HT1080 (cell line): ENCODE results near the gene GABRD. TPM values are rescaled to one million over a fixed set of nuclear protein-coding genes. Genes with fewer than 3 reads are reported as not detected.

Source experiments
- DNase-seq: peaks from one replicate; pipeline ENCODE4 v3.0.0-alpha.2; 2015; ENCODE audit warnings: low read depth
- total RNA-seq: library from RNA; depleted of rRNA; stranded (reverse); fragments of >200 nt; shearing (Covaris generic); gene quantifications from 2 replicates; pipeline ENCODE4 v1.2.3, GENCODE V29; 2014

GABRD gene
- total RNA-seq, 1 experiment from 2014 or later, result not detected

DNA sequence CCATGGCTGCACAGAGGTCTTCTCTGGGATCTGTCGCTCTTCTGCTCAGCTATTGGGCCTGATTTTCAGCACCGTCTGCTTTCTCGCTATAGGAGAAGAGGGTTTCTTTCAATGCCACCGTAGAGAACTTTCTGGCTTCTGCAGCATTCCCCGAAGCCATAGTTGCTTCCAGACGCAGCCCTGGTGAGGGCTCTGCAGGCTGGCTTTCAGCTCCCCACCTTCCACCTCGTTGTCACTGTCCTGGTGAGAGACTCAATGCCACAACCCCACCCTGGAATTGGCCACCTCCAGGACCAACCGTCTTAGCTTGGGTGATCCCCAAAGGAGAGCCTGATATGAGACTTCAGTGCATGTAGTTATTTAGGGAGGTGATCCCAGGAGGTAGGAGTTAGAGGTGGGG lies 19.1 kb downstream of the GABRD start:
- no peak for DNase-seq

DNA sequence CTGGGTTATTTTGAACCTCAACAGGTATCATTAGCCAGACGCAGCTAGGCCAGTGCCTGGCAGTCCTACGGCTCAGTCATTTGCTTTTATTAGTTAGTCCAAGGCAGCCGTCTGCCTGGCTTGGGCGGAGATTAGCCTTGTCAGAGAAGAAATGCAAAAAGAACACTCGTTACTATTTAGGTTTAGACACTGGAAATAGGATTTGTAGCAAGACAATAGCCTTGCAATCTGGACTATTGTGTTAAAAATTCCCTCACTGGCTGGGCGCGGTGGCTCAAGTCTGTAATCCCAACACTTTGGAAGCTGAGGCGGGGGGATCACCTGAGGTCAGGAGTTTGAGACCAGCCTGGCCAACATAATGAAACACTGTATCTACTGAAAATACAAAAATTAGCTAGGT lies 20.1 kb downstream of the GABRD start:
- no peak for DNase-seq

DNA sequence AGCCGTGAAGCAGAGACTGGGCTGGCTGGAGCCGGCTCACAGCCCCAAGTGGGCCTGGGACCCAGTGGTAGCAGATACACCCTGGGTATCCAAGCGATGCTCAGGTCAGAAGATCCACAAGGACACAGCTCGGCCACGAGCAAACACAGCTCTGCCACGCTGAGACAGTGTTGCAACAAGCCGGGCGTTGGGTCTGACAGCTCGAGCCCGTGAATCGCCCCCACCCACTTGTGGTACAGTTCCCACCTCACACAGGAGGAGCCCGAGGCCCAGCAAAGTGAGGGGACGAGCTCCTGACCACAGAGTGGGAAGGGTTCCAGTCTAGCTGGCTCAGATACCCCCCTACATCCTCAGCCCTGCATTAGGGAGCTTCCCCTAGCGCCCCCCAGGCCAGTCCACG lies 22.2 kb downstream of the GABRD start:
- no peak for DNase-seq

- DNase-seq, result no peak
Observed at GRCh38 chr1:2041887-2042286, 22.7 kb downstream of the GABRD start.

DNA sequence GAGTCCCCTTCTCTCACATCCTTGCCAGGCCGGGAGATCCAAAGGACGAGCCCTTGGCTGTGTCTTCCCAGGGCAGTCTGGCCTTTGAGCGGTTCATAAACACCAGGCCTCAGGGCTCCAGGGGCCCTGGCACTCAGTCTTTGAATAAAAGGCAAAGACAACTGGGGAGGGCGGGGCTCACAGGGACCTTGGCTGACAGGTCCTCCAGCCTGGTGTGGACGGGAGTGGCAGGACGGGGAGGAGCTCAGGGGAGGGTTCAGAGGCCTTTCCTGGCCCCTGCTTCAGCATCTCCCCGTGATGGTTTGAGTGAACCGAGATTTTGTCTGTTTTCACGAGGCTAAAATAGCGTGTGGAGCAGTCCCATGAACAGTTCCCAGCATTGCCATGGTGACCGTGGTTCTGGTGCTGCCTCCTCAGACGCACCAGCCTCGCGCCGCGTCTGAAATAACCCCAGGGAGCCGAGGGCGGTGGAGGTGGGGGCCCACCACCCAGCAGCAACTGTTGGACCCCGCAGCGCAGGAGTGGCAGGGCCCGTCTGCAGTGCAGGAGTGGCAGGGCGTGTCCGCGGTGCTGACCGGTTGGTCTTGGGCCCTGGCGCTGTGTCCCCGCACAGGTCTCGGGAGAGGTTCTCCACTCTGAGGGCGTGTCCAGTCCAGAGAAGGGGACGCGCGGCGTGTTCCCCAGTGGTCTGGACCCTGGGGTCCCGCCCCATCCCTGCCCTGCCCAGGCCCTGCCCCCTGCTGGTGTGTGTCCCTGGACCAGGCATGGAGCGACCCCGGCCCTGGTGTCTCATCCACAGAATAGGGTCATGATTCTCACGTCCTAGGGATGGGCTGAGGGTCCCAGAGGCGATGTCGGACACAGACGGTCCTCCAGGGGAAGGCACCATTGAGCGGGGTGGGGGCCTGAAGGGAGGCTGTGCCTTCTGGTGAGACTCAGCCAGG lies 24.0 kb downstream of the GABRD start:
- DNase-seq, result no peak

DNA sequence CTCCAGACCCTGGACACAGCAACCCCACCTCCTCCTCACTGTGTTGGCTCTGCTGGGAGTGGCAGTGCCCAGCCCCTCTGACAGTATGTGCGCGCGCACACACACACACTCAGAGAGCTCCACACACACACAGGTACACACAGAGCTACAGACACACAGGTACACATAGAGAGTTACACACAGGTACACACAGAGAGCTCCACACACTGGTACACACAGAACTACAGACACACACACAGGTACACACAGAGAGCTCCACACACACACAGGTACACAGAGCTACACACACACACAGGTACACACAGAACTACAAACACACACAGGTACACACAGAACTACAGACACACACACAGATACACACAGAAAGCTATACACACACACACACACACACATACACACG lies 24.7 kb downstream of the GABRD start:
- no peak for DNase-seq

DNA sequence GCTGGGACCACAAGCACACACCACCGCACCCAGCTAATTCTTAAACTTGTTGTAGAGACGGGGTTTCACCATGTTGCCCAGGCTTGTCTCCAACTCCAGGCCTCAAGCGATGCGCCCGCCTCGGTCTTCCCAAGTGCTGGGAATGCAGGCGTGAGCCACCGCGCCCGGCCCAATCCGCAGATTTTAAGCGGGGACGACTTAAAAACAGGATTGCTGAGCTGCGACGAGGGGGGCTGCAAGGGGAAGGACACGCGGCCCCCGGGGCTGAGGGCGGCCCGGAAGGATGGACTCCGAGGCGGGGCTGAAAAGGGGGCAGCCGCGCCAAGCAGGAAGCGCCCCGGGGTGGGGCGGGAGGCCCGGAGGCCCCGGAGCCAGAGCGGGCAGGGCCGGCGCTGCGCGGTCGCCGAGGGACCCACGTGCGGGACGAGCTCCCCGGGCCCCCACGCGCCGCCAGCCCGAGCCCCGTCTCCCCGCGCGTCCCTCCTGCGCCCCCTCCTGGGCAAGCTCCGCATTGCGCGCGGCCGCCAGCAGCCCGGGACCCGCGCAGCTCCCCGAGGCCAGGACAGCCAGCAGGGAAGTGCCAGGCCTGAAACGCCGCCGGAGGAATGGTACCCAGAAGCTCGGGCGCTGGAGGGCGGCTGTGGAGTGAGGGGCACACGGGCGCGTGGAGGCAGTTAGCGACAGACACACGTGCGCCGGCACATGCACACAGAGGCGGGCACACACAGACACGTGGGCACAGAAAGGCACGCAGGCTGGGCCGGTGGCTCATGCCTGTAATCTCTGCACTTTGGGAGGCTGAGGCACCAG lies 25.6 kb downstream of the GABRD start:
- peak; percentile 34 for DNase-seq

- no peak for DNase-seq
Observed at GRCh38 chr1:2045468-2046173, 26.5 kb downstream of the GABRD start.

DNA sequence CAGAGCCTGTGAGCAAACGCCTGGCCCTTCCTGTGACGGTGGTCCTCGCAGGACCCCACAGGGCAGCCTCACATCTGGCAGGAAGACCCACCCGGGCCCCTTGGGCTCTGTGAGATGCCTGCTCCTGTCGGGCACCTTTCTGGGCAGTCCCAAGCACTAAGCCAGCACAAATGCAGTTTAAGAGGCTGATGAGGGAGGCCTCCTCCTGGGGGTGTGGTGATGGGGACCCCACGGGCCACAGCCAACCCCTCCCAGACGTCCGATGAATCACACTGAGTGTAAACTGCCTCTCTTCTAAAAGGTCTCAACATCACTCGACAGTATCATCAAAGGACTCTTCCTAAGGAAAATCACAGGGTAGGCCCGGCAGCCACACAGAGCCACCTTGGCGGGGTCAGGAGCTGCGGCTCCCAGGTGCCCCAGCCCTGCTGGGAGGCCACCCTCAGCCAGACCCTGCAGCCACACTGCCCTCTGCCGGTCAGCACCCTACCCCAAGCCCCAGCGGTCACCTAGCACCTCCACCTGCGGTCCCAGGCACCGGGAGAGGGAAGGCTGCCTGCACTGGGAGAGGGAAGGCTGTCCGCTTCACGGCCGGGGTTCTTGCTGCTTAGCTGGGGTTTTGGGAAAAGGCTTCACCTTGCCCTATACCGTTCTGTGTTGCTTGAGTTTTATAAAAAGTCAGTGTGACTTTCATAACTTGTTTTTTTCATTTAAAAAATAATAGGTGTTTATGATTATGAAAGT lies 27.2 kb downstream of the GABRD start:
- peak; percentile 23 for DNase-seq

DNA sequence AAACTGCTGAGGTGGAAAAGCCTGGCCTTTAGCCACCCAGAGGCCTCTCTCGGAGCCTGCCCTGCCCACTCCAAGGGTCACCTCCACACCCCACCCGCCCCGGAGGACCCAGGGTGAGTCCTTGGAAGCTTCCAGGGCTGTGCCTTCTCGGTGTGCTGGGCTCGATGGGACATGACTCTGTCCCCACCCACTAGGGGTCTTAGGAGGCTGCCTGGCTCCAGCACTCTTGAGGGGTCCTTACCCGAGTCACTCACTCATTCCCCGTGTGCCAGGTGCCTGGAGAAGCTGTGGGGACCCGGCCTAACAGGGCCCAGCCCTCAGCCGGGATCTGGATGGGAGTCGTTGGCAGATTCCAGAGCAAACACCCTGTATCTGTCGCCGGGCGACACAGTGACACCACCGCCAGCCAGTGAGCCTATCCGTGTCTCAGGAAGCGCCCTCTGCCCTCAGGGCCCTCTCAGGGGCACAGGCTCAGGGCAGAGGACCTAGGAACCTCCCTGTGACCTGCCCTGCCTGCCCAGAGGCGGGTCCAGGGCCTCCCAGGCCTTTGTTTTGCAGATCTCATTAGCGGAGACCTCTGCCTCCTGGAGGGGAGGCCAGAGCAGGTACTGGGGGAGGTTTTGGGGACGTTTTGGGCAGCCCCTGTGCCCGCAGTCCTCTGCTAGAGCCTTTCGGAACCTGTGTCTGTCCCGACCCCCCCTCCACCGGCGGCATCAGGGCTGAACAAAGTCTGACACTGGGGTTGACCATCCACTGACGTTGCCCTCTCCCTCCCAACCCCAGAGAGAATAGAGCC lies 28.0 kb downstream of the GABRD start:
- no peak for DNase-seq

GRCh38 chr1:2047749-2048729 lies 28.9 kb downstream of the GABRD start:
- no peak for DNase-seq

GRCh38 chr1:2049225-2049717 lies 30.1 kb downstream of the GABRD start:
- DNase-seq, result no peak

GRCh38 chr1:2049718-2050431 lies 30.7 kb downstream of the GABRD start, which contains the start of gene PRKCZ:
Gene PRKCZ, plus strand, starts transcription at chr1:2050411. Its CDS starts 220 bp downstream, at chr1:2050631.
- no peak for DNase-seq

DNA sequence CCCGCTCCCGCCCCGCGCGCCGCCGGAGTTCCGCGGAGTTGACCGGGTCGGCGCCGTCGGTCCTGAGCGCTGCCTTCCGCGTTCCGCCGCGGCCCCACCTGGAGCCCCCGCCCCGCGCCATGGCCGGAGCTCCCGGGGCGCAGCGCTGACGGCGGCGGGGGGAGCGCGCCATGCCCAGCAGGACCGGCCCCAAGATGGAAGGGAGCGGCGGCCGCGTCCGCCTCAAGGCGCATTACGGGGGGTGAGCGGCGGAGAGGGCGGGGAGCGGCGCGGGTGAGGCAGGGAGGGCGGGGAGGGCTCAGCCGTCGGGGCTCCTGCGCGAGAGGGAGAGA lies 31.3 kb downstream of the GABRD start:
- DNase-seq, result no peak

DNA sequence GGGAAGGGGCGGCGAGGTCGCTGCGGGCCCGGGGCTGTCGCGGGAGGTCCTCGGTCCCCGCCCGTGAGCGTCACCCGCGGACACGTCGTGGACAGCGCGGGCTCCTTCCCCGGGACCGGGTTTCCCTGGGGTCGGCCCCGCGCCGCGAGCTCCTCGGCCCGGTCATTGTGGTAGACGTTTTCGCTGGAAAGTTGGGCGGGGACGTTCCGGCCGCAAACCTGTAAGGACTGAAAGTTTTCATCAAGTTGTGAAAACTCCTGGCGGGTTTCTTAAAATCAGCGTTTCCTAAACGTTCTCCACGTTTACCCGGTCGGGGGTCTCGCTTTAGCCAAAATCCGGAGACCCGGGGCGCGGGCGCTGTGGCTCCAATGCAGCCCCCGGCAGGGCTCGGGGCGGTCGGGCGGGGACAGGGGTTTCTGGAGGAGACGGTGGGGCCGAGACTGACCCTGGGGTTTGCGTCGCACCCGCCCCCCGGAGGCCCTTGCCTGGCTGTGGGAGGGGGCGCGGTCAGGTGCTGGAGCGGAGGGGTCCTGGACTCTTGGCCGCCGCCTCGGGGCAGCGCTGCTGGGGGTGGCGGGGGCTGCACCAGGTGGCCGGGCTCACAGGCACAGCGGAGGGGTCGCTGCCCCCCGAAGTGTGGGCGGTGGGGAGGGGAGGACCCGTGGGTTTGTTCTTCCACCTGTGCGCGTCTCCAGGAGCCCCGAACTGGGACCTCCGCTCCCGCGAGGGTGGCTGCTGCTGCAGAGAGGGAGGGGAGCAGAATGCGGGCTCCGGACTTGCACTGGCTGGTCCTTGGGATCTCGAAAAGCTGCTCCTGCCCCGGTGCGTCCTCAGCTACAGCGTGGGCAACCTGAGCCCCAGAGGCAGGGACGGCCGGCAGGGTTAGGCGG lies 31.9 kb downstream of the GABRD start:
- DNase-seq, result no peak

GRCh38 chr1:2052054-2052679 lies 33.0 kb downstream of the GABRD start:
- no peak for DNase-seq

DNA sequence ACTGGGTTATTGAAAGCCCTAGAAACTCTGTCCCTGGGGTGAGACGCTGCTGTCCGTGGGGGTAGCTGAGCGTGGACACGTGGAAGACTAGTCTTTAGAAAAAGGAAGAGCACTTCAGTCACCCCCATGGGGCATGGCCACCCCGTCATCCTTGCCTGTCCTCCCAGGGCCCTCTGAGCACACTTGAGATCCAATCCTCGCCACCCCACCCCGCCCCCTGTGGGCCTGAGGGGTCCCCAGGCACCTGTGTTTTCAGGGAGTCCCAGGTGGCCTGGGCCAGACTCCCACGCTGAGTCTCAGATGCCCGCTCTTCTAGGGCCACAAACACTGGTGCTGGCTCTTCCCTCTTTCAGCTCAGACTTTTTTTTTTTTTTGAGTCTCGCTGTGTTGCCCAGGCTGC lies 33.6 kb downstream of the GABRD start:
- no peak for DNase-seq
